GM18511 (cell line): Measurements from ENCODE around the gene TMC5.
"Not testable (repeated sequence)": the region's sequence is repeated elsewhere in the genome, so short reads cannot be mapped to it uniquely, and the experiment has no call there.

Source experiments
- ATAC-seq: cut with Tn5 transposase; IDR thresholded peaks from one replicate; pipeline ENCODE4 v1.9.1; 2021; ENCODE audit warnings: mild to moderate bottlenecking, moderate library complexity; ENCODE audit not compliant: unreplicated experiment

The TMC5 gene

DNA sequence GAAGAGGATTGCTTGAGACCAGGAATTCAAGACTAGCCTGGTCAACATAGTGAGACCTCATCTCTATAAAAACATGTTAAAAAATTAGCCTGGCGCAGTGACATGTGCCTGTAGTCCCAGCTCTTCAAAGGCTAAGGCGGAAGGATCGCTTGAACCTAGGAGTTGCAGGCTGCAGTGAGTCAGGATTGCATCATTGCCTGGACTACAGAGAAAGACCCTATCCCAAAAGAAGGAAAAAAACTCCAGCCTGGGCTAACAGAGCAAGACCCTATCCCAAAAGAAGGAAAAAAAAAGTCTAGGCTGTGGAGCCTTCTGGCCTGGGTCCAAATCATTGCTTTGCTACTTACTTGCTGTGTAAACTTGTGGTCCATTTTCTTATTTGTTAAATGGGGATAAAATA, 111.0 kb downstream of the TMC5 start:
- ATAC-seq: no peak

DNA sequence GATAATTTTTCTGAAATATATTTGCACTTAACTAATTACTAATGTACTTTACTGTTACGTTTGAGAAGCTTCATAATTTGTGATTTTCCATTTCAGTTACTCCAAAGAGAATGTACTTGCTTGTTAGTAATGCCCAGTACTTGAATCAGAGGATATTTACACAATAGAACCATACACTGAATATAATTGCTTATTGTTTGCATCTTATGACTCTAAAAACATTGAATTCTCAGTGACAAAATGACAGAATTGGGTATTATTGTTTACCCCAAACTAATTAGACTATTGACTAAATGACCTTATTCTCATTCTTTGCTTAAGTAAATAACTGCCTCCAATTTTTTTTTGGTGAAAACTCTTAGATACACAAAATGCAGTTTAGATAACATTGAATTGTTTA, 114.9 kb downstream of the TMC5 start:
- no peak for ATAC-seq

DNA sequence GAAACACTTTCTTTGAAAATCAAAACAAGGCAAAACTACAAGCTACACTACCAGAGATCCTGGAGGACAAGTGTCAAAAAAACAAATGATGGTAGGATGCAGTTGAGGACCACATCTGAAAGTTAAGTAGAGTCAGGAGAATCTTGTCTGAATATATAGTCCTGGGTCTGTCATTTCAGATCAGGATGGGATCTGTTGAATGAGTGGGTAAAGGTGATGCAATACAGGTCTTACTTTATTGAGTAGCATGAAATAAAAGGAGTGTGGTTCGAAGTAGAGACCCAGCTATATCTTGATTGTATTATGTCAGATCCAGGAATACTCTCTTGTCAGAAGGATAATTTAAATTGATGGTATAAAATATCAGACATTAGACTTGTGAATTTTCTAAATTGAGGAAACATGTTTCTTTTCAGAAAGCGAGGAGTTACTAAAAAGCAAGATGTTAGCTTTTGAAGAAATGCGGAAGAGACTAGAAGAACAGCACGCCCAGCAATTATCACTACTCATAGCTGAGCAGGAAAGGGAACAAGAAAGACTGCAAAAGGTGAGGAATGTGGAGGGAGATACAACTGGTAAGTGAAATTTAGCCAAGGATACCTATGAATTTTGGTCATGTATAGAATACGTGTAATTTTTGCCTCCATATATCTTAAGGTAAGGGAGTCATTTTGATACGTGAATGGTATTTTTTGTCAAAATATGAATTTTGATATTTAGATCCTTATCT, 122.7 kb downstream of the TMC5 start:
- no peak for ATAC-seq

DNA sequence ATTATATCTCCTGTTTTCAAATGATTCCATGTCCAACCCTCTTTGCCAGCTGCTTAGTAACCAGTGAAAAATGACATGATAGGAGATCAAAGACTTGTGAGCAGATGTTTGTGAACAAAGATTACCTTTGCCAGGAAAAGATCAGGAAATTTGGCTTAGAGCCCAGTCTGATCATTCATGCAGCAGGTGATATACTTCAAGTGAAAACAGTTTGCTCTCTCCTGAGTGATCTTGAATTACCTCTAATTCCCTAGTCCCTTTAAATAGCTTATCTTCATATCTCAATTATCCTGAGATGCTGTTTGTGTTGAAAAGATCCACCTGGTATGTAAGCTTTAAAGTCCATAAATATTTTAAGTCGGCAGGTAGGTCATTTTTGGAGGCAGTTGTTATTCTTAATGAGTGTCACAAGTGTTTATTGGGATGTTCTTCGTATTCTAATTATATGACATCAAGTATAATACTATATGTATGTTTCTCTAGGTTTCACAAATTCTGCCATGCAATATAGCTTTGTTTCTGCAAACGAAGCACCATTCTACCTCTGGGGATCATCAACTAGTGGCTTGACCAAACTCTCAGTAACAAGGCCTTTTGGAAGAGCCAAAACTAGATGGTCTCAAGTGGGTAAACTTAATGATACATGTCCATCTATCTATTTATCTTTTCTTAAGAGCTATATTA, 124.6 kb downstream of the TMC5 start:
- ATAC-seq: no peak

DNA sequence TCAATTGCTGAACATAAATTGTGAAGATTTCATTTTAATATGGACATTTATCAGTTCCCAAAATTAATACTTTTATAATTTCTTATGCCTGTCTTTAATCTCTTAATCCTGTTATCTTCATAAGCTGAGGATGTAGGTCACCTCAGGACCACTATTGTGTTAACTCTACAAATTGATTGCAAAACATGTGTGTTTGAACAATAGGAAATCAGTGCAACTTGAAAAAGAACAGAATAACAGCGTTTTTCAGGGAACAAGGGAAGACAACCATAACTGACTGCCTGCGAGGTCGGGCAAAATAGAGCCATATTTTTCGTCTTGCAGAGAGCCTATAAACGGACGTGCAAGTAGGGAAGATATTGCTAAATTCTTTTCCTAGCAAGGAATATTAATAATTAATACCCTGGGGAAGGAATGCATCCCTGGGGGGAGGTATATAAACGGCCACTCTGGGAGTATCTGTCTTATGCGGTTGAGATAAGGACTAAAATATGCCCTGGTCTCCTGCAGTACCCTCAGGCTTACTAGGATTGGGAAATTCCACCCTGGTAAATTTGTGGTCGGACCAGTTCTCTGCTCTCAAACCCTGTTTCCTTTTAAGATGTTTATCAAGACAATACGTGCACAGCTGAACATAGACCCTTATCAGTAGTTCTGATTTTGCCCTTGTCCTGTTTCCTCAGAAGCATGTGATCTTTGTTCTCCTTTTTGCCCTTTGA, 125.8 kb downstream of the TMC5 start:
- ATAC-seq: not testable (repeated sequence)

DNA sequence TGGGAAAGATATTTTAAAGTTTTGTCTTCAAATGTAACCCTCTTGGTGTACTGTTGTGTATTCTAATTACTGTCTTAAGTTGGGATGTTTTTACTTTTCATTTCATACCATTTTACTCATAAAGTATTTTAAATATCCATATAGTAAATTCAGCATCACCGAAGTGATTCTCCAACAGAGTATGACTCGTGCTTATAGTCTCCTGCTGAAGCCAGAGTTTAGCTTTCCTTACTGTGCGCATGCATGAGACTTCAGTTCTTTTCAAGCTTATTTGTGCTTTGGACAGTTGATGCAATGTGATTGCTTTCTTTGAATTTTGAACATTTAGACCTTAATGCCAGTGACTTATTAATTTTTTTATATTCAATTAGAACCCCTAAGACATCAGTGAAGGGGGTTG, 130.5 kb downstream of the TMC5 start:
- ATAC-seq: no peak
